Measurements from ENCODE around the gene MYO3B. TPM values are rescaled to one million over a fixed set of nuclear protein-coding genes. Genes with fewer than 3 reads are reported as not detected.

MYO3B gene
- total RNA-seq, 4 donors from 2014 or later = 6.0 to 7.4 (median 7.2) TPM

DNA sequence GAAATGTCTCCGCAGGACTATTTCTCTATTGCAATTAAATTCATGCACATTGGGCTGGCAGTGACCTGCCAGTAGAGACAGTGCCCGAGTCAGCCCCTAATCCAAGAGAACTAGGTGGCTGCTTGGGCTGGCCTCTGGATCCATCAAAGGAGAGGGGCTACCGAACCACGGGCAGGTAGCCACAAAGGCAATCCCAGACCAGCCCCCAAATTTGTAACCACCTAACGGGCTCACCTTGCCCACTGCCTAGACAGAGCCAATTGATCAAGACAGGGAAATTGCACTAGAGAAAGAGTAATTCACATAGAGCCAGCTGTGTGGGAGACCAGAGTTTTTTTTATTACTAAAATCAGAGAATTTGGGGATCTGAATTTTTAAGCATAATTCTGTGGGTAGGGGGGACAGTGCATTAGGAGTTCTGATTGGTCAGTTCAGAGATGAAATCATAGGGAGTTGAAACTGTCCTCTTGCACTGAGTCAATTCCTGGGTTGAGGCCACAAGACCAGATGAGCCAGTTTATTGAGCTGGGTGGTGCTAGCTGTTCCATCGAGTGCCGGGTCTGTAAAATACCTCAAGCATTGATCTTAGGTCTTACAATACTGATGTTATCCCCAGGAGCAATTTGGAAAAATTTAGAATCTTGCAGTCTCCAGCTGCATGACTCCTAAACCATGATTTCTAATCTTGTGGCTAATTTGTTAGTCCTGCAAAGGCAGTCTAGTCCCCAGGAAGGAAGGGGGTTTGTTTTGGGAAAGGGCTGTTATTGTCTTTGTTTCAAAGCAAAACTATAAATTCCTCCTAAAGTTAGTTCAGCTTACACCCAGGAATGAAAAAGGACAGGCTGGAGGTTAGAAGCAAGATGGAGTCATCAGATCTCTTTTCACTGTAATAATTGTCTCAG is 276.8 kb downstream of the MYO3B start:
- Histone ChIP-seq H3K36me3 (no peaks in the 10 kb centered on the region), H3K9me3 (no peaks in the 10 kb centered on the region), H3K4me1 (no peaks in the 10 kb centered on the region), H3K27ac (no peak overlapping the region), H3K27me3 (no peaks in the 10 kb centered on the region), H3K4me3 (replicated peaks in 1 of 3) (no peak overlapping the region)
- intact Hi-C loops (cut with DNase I) = no loop called here
- TF ChIP-seq, protein P1, sequence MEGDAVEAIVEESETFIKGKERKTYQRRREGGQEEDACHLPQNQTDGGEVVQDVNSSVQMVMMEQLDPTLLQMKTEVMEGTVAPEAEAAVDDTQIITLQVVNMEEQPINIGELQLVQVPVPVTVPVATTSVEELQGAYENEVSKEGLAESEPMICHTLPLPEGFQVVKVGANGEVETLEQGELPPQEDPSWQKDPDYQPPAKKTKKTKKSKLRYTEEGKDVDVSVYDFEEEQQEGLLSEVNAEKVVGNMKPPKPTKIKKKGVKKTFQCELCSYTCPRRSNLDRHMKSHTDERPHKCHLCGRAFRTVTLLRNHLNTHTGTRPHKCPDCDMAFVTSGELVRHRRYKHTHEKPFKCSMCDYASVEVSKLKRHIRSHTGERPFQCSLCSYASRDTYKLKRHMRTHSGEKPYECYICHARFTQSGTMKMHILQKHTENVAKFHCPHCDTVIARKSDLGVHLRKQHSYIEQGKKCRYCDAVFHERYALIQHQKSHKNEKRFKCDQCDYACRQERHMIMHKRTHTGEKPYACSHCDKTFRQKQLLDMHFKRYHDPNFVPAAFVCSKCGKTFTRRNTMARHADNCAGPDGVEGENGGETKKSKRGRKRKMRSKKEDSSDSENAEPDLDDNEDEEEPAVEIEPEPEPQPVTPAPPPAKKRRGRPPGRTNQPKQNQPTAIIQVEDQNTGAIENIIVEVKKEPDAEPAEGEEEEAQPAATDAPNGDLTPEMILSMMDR (IDR thresholded peaks at IDR 0.05) = no peak
- TF ChIP-seq POLR2A (IDR thresholded peaks at IDR 0.05) = no peak
- WGBS, 2 donors = 92 to 94% methylated on average over 6 to 7 of the region's 7 CpGs
- DNase-seq = no peak

DNA sequence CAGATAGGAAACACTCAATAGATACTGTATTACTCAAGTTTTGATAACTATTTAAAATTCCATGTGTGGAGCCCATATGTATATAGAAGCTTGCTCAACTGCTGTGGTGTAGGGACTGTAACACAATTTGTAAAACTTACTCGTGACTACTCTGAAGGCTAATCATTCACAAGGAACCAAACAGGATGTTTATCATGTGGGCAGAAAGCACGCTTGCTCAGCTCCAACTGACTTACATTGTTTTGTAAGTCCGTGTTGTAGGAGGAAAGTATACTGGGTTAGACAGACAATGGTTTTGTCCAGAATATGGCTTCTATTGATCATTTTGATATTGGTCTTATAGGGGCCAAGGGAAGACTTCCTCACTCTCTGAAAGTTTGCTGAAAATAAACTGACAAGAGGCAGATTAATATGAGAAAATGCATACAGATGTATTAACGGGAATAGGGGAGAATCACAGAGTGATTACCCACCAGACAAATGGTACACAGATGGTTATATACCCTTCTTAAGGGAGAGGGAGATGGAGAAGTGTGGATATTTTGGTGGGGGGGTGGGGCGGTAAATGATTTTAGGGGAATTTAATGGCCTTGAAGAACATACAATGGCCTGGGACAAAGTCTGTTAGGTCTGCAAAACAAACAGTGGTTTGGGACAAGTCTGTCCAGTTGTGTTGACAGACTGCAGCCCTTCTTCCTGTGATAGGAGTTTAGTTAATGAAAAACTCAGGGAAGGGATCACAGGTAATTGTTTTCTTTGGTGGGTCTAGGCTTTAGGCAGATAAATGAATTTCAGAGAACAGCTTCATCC is 277.9 kb downstream of the MYO3B start:
- Histone ChIP-seq H3K27me3 (no peaks in the 10 kb centered on the region), H3K4me1 (no peaks in the 10 kb centered on the region), H3K27ac (no peak overlapping the region), H3K9me3 (no peaks in the 10 kb centered on the region), H3K36me3 (no peaks in the 10 kb centered on the region), H3K4me3 (replicated peaks in 1 of 3) (no peak overlapping the region)
- WGBS, 2 donors = 75 to 77% methylated on average over 5 of the region's 5 CpGs
- DNase-seq = no peak
- TF ChIP-seq, protein P1 (IDR thresholded peaks at IDR 0.05) = no peak
- no peak for TF ChIP-seq POLR2A (IDR thresholded peaks at IDR 0.05)
- intact Hi-C loops (cut with DNase I) = no loop called here

DNA sequence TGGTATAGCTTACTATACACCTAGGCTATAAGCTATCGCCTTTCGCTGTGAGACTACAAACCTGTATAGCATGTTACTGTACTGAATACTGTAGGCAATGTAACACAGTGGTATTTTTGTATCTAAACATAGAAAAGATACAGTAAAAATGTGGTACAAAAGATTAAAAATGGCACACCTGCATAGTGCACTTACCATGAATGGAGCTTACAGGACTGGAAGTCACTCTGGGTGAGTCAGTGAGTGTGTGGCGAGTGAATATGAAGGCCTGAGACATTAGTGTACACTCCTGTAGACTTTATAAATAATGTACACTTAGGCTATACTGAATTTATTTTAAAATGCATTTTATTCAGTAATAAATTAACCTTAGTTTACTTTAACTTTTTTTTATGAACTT is 279.0 kb downstream of the MYO3B start:
- DNase-seq = no peak
- WGBS, 2 donors = 98 to 99% methylated on average over 3 of the region's 3 CpGs
- H3K9me3 ChIP-seq = no peaks in the 10 kb centered on the region
- intact Hi-C loops (cut with DNase I) = no loop called here
- H3K27ac ChIP-seq = no peak overlapping the region
- H3K4me3 ChIP-seq (replicated peaks in 1 of 3) = no peak overlapping the region
- no peaks in the 10 kb centered on the region for H3K27me3 ChIP-seq
- H3K36me3 ChIP-seq = no peaks in the 10 kb centered on the region
- H3K4me1 ChIP-seq = no peaks in the 10 kb centered on the region
- TF ChIP-seq, protein P1 (IDR thresholded peaks at IDR 0.05) = no peak
- TF ChIP-seq POLR2A (IDR thresholded peaks at IDR 0.05) = no peak

DNA sequence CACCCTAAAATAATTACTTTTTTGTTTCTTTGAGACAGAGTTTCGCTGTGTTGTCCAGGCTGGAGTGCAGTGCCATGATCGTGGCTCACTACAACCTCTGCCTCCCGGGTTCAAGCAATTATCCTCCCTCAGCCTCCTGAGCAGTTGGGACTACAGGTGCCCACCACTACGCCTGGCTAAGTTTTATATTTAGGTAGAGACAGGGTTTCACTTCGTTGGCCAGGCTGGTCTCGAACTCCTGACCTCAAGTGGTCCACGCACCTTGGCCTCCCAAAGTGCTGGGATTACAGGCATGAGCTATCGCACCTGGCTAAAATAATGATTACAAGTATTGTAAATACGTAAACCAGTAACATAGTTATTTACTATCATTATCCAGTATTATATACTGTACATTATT is 279.8 kb downstream of the MYO3B start:
- no peaks in the 10 kb centered on the region for H3K4me1 ChIP-seq
- H3K27ac ChIP-seq = no peak overlapping the region
- DNase-seq = no peak
- no peak overlapping the region for H3K4me3 ChIP-seq (replicated peaks in 1 of 3)
- H3K36me3 ChIP-seq = no peaks in the 10 kb centered on the region
- intact Hi-C loops (cut with DNase I) = no loop called here
- no peaks in the 10 kb centered on the region for H3K9me3 ChIP-seq
- no peak for TF ChIP-seq POLR2A (IDR thresholded peaks at IDR 0.05)
- TF ChIP-seq, protein P1 (IDR thresholded peaks at IDR 0.05) = no peak
- no peaks in the 10 kb centered on the region for H3K27me3 ChIP-seq
- 93 to 96% methylated on average over 9 of the region's 9 CpGs for WGBS, 2 donors

DNA sequence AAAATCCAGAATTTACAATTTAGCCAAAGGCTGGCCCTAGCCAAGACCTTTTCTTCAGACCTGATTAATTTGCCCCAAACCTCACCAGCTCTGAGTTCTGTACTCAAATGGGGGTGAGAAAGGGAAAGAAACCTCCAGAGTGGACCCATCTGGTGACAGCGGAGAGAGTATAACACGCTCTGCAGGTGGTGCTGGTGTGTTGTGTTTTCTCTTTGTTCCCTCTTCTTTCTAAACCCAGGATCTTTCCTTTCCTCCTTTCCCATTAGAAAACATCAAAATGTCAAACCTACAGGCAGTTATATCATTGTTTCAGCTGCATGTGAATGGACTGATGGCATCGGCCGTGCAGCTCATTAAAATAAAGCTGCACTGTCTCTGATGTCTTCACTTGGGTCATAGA is 283.9 kb downstream of the MYO3B start:
- DNase-seq = no peak
- WGBS, 2 donors = 69 to 89% methylated on average over 4 of the region's 4 CpGs
- Histone ChIP-seq H3K4me3 (replicated peaks in 1 of 3) (no peak overlapping the region), H3K9me3 (no peaks in the 10 kb centered on the region), H3K27me3 (no peaks in the 10 kb centered on the region), H3K4me1 (no peaks in the 10 kb centered on the region), H3K36me3 (no peaks in the 10 kb centered on the region), H3K27ac (no peak overlapping the region)
- intact Hi-C loops (cut with DNase I) = no loop called here
- TF ChIP-seq POLR2A (IDR thresholded peaks at IDR 0.05) = no peak
- TF ChIP-seq, protein P1 (IDR thresholded peaks at IDR 0.05) = no peak
